Transverse colon (tissue), 4 donors: ENCODE measurements around the gene FTCD. TPM values are rescaled to one million over a fixed set of nuclear protein-coding genes. Genes with fewer than 3 reads are reported as not detected.
"Not testable (repeated sequence)": the region's sequence is repeated elsewhere in the genome, so short reads cannot be mapped to it uniquely, and the experiment has no call there.

Source experiments
- DNase-seq: peaks from one replicate; pipeline ENCODE4 v3.0.0-alpha.2; 2019
- H3K27ac ChIP-seq, 4 donors: fragments of 200-600 bp; sonication (generic); 2 replicates each; pipeline ENCODE4 v1.5.1; 2016 to 2018; ENCODE audit warnings: inconsistent platforms in 4 of 4
- H3K27me3 ChIP-seq: fragments of 200-600 bp; sonication (generic); 2 replicates; pipeline ENCODE4 v1.5.1; 2017; ENCODE audit warnings: inconsistent platforms
- H3K36me3 ChIP-seq, 4 donors: fragments of 200-600 bp; sonication (generic); 2 replicates each; pipeline ENCODE4 v1.5.1; 2017 to 2019; ENCODE audit warnings: inconsistent platforms in 4 of 4
- H3K4me1 ChIP-seq, 4 donors: fragments of 200-600 bp; sonication (generic); 2 replicates each; pipeline ENCODE4 v1.5.1; 2017 to 2020; ENCODE audit warnings: inconsistent platforms in 4 of 4
- H3K4me3 ChIP-seq, 4 donors: fragments of 200-600 bp; sonication (generic); 1 replicate in 1 of 4; 2 replicates in 3 of 4; pipeline versions ENCODE4 v1.5.1 to v1.6.1; 2017 to 2019; ENCODE audit warnings: inconsistent platforms in 4 of 4
- H3K9me3 ChIP-seq, 2 donors: fragments of 200-600 bp; sonication (generic); 2 replicates each; pipeline ENCODE4 v1.5.1; 2017 to 2019; ENCODE audit warnings: inconsistent platforms in 2 of 2
- EP300 ChIP-seq: sonication (generic); formaldehyde crosslinking; IDR thresholded peaks from one replicate; pipeline ENCODE4 v1.6.1; 2017; ENCODE audit warnings: antibody characterized with exemption, low read depth
- POLR2A ChIP-seq: fragments of 450-650 bp; IDR thresholded peaks from one replicate; pipeline ENCODE4 v1.6.1; 2016; ENCODE audit warnings: antibody characterized with exemption, mild to moderate bottlenecking, moderate library complexity
- POLR2AphosphoS5 ChIP-seq, 3 donors: sonication (generic); formaldehyde crosslinking; IDR thresholded peaks; one replicate each; pipeline ENCODE4 v1.6.1; 2016; ENCODE audit warnings: antibody characterized with exemption in 3 of 3
- WGBS, 2 donors: methylation state at CpG; one replicate each; pipeline ENCODE4 v1.1.5; 2018; ENCODE audit warnings: low coverage in 1 of 2; 5-methylcytosine and 5-hydroxymethylcytosine counted together
- in situ Hi-C, 4 donors: fragments of 200-750 bp; cut with MboI; loops; one replicate each; pipeline versions ENCODE4 v1.15.0 to v1.15.1; 2017; ENCODE audit warnings: low sequenced_read_pairs in 3 of 4, low pct_ligation_motif_present in 1 of 4, low pct_unique_long_range_greater_than_20kb in 1 of 4
- intact Hi-C: fragments of 100-400 bp; cut with DNase I; formaldehyde crosslinking; loops from one replicate; pipeline ENCODE4 v1.15.1; 2023; ENCODE audit warnings: low total_unique reads
- total RNA-seq, 4 donors: library from RNA; depleted of rRNA; stranded (reverse); fragments of >200 nt; gene quantifications; one replicate each; pipeline ENCODE4 v1.1.0, GENCODE V29; 2016
- TF ChIP-seq, protein P1 (sequence below), 5 experiments: fragments of 200-600 bp in 3 of 5; fragments of 450-650 bp in 2 of 5; sonication (generic) in 3 of 5; IDR thresholded peaks; 1 replicate in 2 of 5; 2 replicates in 3 of 5; pipeline ENCODE4 v1.5.1; 2016 to 2017; ENCODE audit warnings: antibody characterized with exemption in 5 of 5, inconsistent platforms in 3 of 5, mild to moderate bottlenecking in 2 of 5, moderate library complexity in 1 of 5

The FTCD gene
- total RNA-seq, 4 donors from 2014 or later, result not detected

DNA sequence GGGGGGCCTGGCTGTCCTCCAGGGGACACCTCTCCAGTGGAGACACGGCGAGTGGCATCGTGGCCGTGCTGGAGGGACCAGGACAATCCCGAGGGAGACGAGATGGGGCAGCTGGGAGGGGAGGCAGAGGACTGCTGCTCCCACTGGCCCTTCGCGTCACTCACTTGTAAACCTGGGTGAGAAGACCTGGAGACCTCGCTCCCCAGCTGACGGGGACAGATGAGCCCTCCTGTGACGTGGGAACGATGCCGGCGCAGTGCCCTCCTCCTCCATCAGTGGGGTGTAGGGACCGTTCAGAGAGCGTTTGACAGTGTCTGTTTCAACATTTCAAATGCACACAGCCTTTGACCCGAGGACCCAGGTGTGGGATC, 24.3 kb upstream of the FTCD start:
- in situ Hi-C loops (no loop called here), intact Hi-C loops (no loop called here)
- Histone ChIP-seq H3K9me3 (no peaks in the 10 kb centered on the region), H3K27ac (no peak overlapping the region), H3K4me1 (peaks cover 0 to 4% (median 0%) of the 10 kb centered on the region in 4 donors), H3K27me3 (no peaks in the 10 kb centered on the region), H3K36me3 (no peaks in the 10 kb centered on the region), H3K4me3 (no peak overlapping the region)
- no peak for DNase-seq
- WGBS, 2 donors, result 85% methylated on average over 17 of the region's 17 CpGs; no CpG with 5 or more reads in 1 of the 2 donors
- TF ChIP-seq EP300 (no peak), POLR2A (no peak), POLR2AphosphoS5 (IDR thresholded peaks at IDR 0.05) (no peak)
- TF ChIP-seq, protein P1, sequence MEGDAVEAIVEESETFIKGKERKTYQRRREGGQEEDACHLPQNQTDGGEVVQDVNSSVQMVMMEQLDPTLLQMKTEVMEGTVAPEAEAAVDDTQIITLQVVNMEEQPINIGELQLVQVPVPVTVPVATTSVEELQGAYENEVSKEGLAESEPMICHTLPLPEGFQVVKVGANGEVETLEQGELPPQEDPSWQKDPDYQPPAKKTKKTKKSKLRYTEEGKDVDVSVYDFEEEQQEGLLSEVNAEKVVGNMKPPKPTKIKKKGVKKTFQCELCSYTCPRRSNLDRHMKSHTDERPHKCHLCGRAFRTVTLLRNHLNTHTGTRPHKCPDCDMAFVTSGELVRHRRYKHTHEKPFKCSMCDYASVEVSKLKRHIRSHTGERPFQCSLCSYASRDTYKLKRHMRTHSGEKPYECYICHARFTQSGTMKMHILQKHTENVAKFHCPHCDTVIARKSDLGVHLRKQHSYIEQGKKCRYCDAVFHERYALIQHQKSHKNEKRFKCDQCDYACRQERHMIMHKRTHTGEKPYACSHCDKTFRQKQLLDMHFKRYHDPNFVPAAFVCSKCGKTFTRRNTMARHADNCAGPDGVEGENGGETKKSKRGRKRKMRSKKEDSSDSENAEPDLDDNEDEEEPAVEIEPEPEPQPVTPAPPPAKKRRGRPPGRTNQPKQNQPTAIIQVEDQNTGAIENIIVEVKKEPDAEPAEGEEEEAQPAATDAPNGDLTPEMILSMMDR (IDR thresholded peaks at IDR 0.05), result no peak

GRCh38 chr21:46178961-46179360, 23.6 kb upstream of the FTCD start:
- H3K27me3 ChIP-seq, result no peaks in the 10 kb centered on the region
- DNase-seq, result no peak
- no peaks in the 10 kb centered on the region for H3K36me3 ChIP-seq
- TF ChIP-seq, protein P1 (IDR thresholded peaks at IDR 0.05), result no peak
- TF ChIP-seq POLR2AphosphoS5 (IDR thresholded peaks at IDR 0.05) (no peak), POLR2A (no peak), EP300 (no peak)
- H3K4me1 ChIP-seq, result peaks cover 0 to 2% (median 0%) of the 10 kb centered on the region in 4 donors
- no peaks in the 10 kb centered on the region for H3K9me3 ChIP-seq
- no peak overlapping the region for H3K4me3 ChIP-seq
- in situ Hi-C loops (no loop called here), intact Hi-C loops (no loop called here)
- 77 to 80% methylated on average over 1 to 4 of the region's 4 CpGs for WGBS, 2 donors
- H3K27ac ChIP-seq, result no peak overlapping the region

- in situ Hi-C loops, DNase-seq, H3K4me3 ChIP-seq, H3K27ac ChIP-seq, H3K4me1 ChIP-seq, H3K27me3 ChIP-seq, H3K36me3 ChIP-seq, H3K9me3 ChIP-seq, intact Hi-C loops: not testable (repeated sequence)
- WGBS, 2 donors, result 84 to 91% methylated on average over 3 of the region's 3 CpGs
Observed at GRCh38 chr21:46176443-46177129, 21.2 kb upstream of the FTCD start.

GRCh38 chr21:46173573-46173972, 18.2 kb upstream of the FTCD start:
- Histone ChIP-seq H3K9me3 (no peaks in the 10 kb centered on the region), H3K27me3 (no peaks in the 10 kb centered on the region), H3K36me3 (no peaks in the 10 kb centered on the region), H3K4me1 (no peaks in the 10 kb centered on the region), H3K27ac (no peak overlapping the region), H3K4me3 (no peak overlapping the region)
- TF ChIP-seq EP300 (no peak), POLR2AphosphoS5 (IDR thresholded peaks at IDR 0.05) (no peak), POLR2A (no peak)
- TF ChIP-seq, protein P1 (IDR thresholded peaks at IDR 0.05), result no peak
- in situ Hi-C loops, result no loop called here
- DNase-seq, result no peak
- 91% methylated on average over 1 of the region's 1 CpG; no CpG with 5 or more reads in 1 of the 2 donors for WGBS, 2 donors
- intact Hi-C loops, result no loop called here
